HepG2 (cell line): ENCODE data around the gene NNMT. TPM values are rescaled to one million over a fixed set of nuclear protein-coding genes. Genes with fewer than 3 reads are reported as not detected.

ENCODE experiments used
- ARNT2 ChIP-seq: sonication (generic); formaldehyde crosslinking; IDR thresholded peaks from 2 replicates; pipeline ENCODE4 v1.8.0; 2022; ENCODE audit warnings: mild to moderate bottlenecking, low read depth, missing genetic modification reagents, moderate library complexity
- ATAD3A ChIP-seq: sonication (generic); formaldehyde crosslinking; IDR thresholded peaks from 2 replicates; pipeline ENCODE4 v1.4.0; 2020; ENCODE audit warnings: missing genetic modification reagents
- ETV5 ChIP-seq: IDR thresholded peaks from 2 replicates; pipeline ENCODE4 v1.6.1; 2018; ENCODE audit warnings: missing biosample characterization, missing genetic modification reagents, inconsistent platforms, borderline replicate concordance
- MLLT10 ChIP-seq: sonication (generic); formaldehyde crosslinking; IDR thresholded peaks from 2 replicates; pipeline ENCODE4 v1.4.0; 2020; ENCODE audit warnings: missing genetic modification reagents
- NFE2 ChIP-seq: sonication (generic); formaldehyde crosslinking; IDR thresholded peaks from 2 replicates; pipeline ENCODE4 v1.4.0; 2020; ENCODE audit warnings: missing genetic modification reagents
- NFRKB ChIP-seq: fragments of 450-650 bp; IDR thresholded peaks from 2 replicates; pipeline ENCODE4 v1.6.1; 2017
- NR2F2 ChIP-seq: IDR thresholded peaks from 2 replicates; pipeline ENCODE4 v1.6.1; 2012; ENCODE audit warnings: low read depth, inconsistent platforms, borderline replicate concordance
- PHF5A ChIP-seq: IDR thresholded peaks from one replicate; pipeline ENCODE4 v1.6.1; 2018; ENCODE audit warnings: low read depth, missing genetic modification reagents; ENCODE audit not compliant: unreplicated experiment
- TEAD3 ChIP-seq: optimal IDR thresholded peaks from 2 replicates; pipeline ENCODE3; 2016; ENCODE audit warnings: borderline replicate concordance
- XBP1 ChIP-seq: sonication (generic); formaldehyde crosslinking; IDR thresholded peaks from 2 replicates; pipeline ENCODE4 v1.5.0; 2020; ENCODE audit warnings: missing genetic modification reagents
- ZBTB10 ChIP-seq: sonication (generic); formaldehyde crosslinking; IDR thresholded peaks from 2 replicates; pipeline ENCODE4 v1.4.0; 2020; ENCODE audit warnings: missing genetic modification reagents, borderline replicate concordance
- ZMYM2 ChIP-seq: sonication (generic); formaldehyde crosslinking; IDR thresholded peaks from 2 replicates; pipeline ENCODE4 v1.8.0; 2022; ENCODE audit warnings: mild to moderate bottlenecking, missing genetic modification reagents
- ZNF18 ChIP-seq: sonication (generic); formaldehyde crosslinking; IDR thresholded peaks from 2 replicates; pipeline ENCODE4 v1.8.0; 2022; ENCODE audit warnings: mild to moderate bottlenecking, missing genetic modification reagents; ENCODE audit not compliant: insufficient replicate concordance
- ZNF274 ChIP-seq: sonication (generic); formaldehyde crosslinking; IDR thresholded peaks from 2 replicates; pipeline ENCODE4 v1.5.1; 2020; ENCODE audit warnings: mild to moderate bottlenecking, missing genetic modification reagents
- ZNF275 ChIP-seq: sonication (generic); formaldehyde crosslinking; IDR thresholded peaks from 2 replicates; pipeline ENCODE4 v1.8.0; 2022; ENCODE audit warnings: missing genetic modification reagents, mild to moderate bottlenecking, inconsistent platforms, borderline replicate concordance
- ZNF281 ChIP-seq: sonication (generic); formaldehyde crosslinking; IDR thresholded peaks from 2 replicates; pipeline ENCODE4 v1.4.0; 2020; ENCODE audit warnings: missing genetic modification reagents, borderline replicate concordance
- ZNF296 ChIP-seq: sonication (generic); formaldehyde crosslinking; conservative IDR thresholded peaks from 2 replicates; pipeline ENCODE4 v1.5.0; 2020; ENCODE audit warnings: mild to moderate bottlenecking, missing genetic modification reagents
- ZNF317 ChIP-seq: sonication (generic); formaldehyde crosslinking; IDR thresholded peaks from 2 replicates; pipeline ENCODE4 v1.5.0; 2020; ENCODE audit warnings: mild to moderate bottlenecking, missing genetic modification reagents
- ZNF557 ChIP-seq: sonication (generic); formaldehyde crosslinking; IDR thresholded peaks from 2 replicates; pipeline ENCODE4 v1.4.0; 2020; ENCODE audit warnings: missing genetic modification reagents
- ZNF562 ChIP-seq: sonication (generic); formaldehyde crosslinking; IDR thresholded peaks from 2 replicates; pipeline ENCODE4 v1.8.0; 2022; ENCODE audit warnings: missing genetic modification reagents, borderline replicate concordance
- polyA plus RNA-seq, 8 experiments: library from polyadenylated mRNA; depleted of rRNA in 3 of 8; stranded (reverse) in 7 of 8; unstranded in 1 of 8; fragments of >200 nt; fragmentation: Illumina TruSeq in 4 of 8; extraction: Trizol in 4 of 8; gene quantifications; 2 replicates each; pipeline versions ENCODE4 v1.2.1 to v1.2.3, GENCODE V29; 2011 to 2016; ENCODE audit warnings: low read depth in 4 of 8, missing spikeins in 1 of 8, mixed read lengths in 1 of 8; ENCODE audit not compliant: insufficient read depth in 1 of 8
- total RNA-seq, 5 experiments: library from RNA; depleted of rRNA; stranded (reverse); fragments of >200 nt; fragmentation: Illumina TruSeq; extraction: Trizol; gene quantifications; 2 replicates each; pipeline ENCODE4 v1.2.3, GENCODE V29; 2016; ENCODE audit warnings: low read depth in 1 of 5
- TF ChIP-seq, protein P1 (sequence below): sonication (generic); formaldehyde crosslinking; IDR thresholded peaks from 2 replicates; pipeline ENCODE4 v1.9.0; 2022; ENCODE audit warnings: missing genetic modification reagents, mild to moderate bottlenecking, borderline replicate concordance

Gene NNMT
- total and polyA plus RNA-seq, 2 of the 13 experiments (the other 11 are each of a cell fraction or from before 2014, with no cell fraction given) = 0.13 TPM; not detected in 1

- no peak for TF ChIP-seq MLLT10 (CRISPR knock-in tag)
- no peak for TF ChIP-seq ZNF18 (CRISPR knock-in tag)
- TF ChIP-seq XBP1 (CRISPR knock-in tag) = no peak
- TF ChIP-seq NR2F2 = peak; percentile 99
- no peak for TF ChIP-seq ZBTB10 (CRISPR knock-in tag)
- no peak for TF ChIP-seq NFE2 (CRISPR knock-in tag)
- TF ChIP-seq ARNT2 (CRISPR knock-in tag) = 0 out of 2 replicates have a peak, but pooled peaks have one; percentile 21
- no peak for TF ChIP-seq NFRKB
- peak; percentile 79; the same call in 1 of the 2 replicates for TF ChIP-seq ZNF317 (CRISPR knock-in tag)
- TF ChIP-seq ZNF562 (CRISPR knock-in tag) = no peak
- no peak for TF ChIP-seq ATAD3A (CRISPR knock-in tag)
- no peak for TF ChIP-seq PHF5A (CRISPR knock-in tag)
- TF ChIP-seq ZNF557 = no peak
- no peak for TF ChIP-seq TEAD3 (CRISPR knock-in tag)
- TF ChIP-seq, protein P1, sequence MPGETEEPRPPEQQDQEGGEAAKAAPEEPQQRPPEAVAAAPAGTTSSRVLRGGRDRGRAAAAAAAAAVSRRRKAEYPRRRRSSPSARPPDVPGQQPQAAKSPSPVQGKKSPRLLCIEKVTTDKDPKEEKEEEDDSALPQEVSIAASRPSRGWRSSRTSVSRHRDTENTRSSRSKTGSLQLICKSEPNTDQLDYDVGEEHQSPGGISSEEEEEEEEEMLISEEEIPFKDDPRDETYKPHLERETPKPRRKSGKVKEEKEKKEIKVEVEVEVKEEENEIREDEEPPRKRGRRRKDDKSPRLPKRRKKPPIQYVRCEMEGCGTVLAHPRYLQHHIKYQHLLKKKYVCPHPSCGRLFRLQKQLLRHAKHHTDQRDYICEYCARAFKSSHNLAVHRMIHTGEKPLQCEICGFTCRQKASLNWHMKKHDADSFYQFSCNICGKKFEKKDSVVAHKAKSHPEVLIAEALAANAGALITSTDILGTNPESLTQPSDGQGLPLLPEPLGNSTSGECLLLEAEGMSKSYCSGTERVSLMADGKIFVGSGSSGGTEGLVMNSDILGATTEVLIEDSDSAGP (CRISPR knock-in tag) = no peak
- TF ChIP-seq ZNF296 (CRISPR knock-in tag) = no peak
- TF ChIP-seq ZMYM2 = no peak
- TF ChIP-seq ETV5 (CRISPR knock-in tag) = peak; percentile 95
- no peak for TF ChIP-seq ZNF274
- no peak for TF ChIP-seq ZNF275 (CRISPR knock-in tag)
- TF ChIP-seq ZNF281 (CRISPR knock-in tag) = no peak
These were observed 19.7 kb downstream of the NNMT start (continued) for GRCh38 chr11:114315749-114316368.
